Smooth muscle cell (in vitro differentiated cells): ENCODE data around the gene PRDM10. TPM values are rescaled to one million over a fixed set of nuclear protein-coding genes. Genes with fewer than 3 reads are reported as not detected.

Experiments
- DNase-seq: peaks from one replicate; lab custom pipeline; 2025; ENCODE audit not compliant: unreplicated experiment; lab: John Stamatoyannopoulos, UW
- H2AFZ ChIP-seq: fragments of 200-600 bp; sonication (generic); 2 replicates; pipeline ENCODE4 v1.6.0; 2016; ENCODE audit warnings: antibody characterized with exemption, low read depth, mild to moderate bottlenecking
- H3F3A ChIP-seq: fragments of 200-600 bp; sonication (generic); 2 replicates; pipeline ENCODE4 v1.6.0; 2017; ENCODE audit warnings: antibody characterized with exemption, low read depth
- H3K27ac ChIP-seq: fragments of 200-600 bp; sonication (generic); 2 replicates; pipeline ENCODE4 v1.5.1; 2016; ENCODE audit warnings: low read depth, mild to moderate bottlenecking
- H3K27me3 ChIP-seq: fragments of 200-600 bp; sonication (generic); 2 replicates; pipeline ENCODE4 v1.6.1; 2016; ENCODE audit warnings: low read depth, mild to moderate bottlenecking
- H3K36me3 ChIP-seq: fragments of 200-600 bp; sonication (generic); 2 replicates; pipeline ENCODE4 v1.5.1; 2016; ENCODE audit warnings: low read depth
- H3K4me1 ChIP-seq: fragments of 200-600 bp; sonication (generic); 2 replicates; pipeline ENCODE4 v1.5.1; 2016; ENCODE audit warnings: low read depth
- H3K4me2 ChIP-seq: fragments of 200-600 bp; sonication (generic); 2 replicates; pipeline ENCODE4 v1.6.0; 2016; ENCODE audit warnings: mild to moderate bottlenecking
- H3K4me3 ChIP-seq: fragments of 200-600 bp; sonication (generic); 2 replicates; pipeline ENCODE4 v1.5.1; 2016; ENCODE audit warnings: mild to moderate bottlenecking
- H3K79me2 ChIP-seq: fragments of 200-600 bp; sonication (generic); 2 replicates; pipeline ENCODE4 v1.6.0; 2016; ENCODE audit warnings: low read depth, mild to moderate bottlenecking
- H3K9ac ChIP-seq: fragments of 200-600 bp; sonication (generic); 2 replicates; pipeline ENCODE4 v1.6.0; 2016; ENCODE audit warnings: low read depth
- H3K9me3 ChIP-seq: fragments of 200-600 bp; sonication (generic); replicated peaks from 2 replicates; pipeline ENCODE4 v1.5.1; 2016; ENCODE audit warnings: low read depth
- H4K20me1 ChIP-seq: fragments of 200-600 bp; sonication (generic); 2 replicates; pipeline ENCODE4 v1.6.0; 2016; ENCODE audit warnings: low read depth
- WGBS: methylation state at CpG from one replicate; pipeline ENCODE4 v1.1.7; 2016; ENCODE audit warnings: low lambda C conversion rate; 5-methylcytosine and 5-hydroxymethylcytosine counted together
- polyA plus RNA-seq: library from polyadenylated mRNA; unstranded; fragments of >200 nt; fragmentation: Nextera tagmentation; extraction: Ambion mirVana; gene quantifications from 2 replicates; pipeline ENCODE4 v1.2.1, GENCODE V29; 2016
- total RNA-seq: library from RNA; depleted of rRNA; stranded (reverse); fragments of >200 nt; gene quantifications from 2 replicates; pipeline ENCODE4 v1.2.3, GENCODE V29; 2014
- TF ChIP-seq, protein P1 (sequence below): fragments of 200-600 bp; sonication (generic); IDR thresholded peaks from 2 replicates; pipeline ENCODE4 v1.5.1; 2017; ENCODE audit warnings: borderline replicate concordance, mild to moderate bottlenecking, antibody characterized with exemption; ENCODE audit not compliant: insufficient read depth, poor library complexity, severe bottlenecking

Gene PRDM10
- total and polyA plus RNA-seq, 2 experiments from 2014 or later: 3.7 to 12.2 TPM

GRCh38 chr11:130040281-130040940 is 37.8 kb upstream of the PRDM10 start:
- Histone ChIP-seq H3K79me2 (no peaks in the 10 kb centered on the region), H3K27ac (no peak overlapping the region), H3K4me2 (no peak overlapping the region), H3K36me3 (no peaks in the 10 kb centered on the region), H3F3A (no peaks in the 10 kb centered on the region), H3K9me3 (no peaks in the 10 kb centered on the region), H3K27me3 (no peaks in the 10 kb centered on the region), H4K20me1 (no peaks in the 10 kb centered on the region), H3K4me3 (no peak overlapping the region), H2AFZ (no peak overlapping the region), H3K9ac (no peak overlapping the region), H3K4me1 (peaks cover 16% of the 10 kb centered on the region)
- no peak for DNase-seq
- TF ChIP-seq, protein P1, sequence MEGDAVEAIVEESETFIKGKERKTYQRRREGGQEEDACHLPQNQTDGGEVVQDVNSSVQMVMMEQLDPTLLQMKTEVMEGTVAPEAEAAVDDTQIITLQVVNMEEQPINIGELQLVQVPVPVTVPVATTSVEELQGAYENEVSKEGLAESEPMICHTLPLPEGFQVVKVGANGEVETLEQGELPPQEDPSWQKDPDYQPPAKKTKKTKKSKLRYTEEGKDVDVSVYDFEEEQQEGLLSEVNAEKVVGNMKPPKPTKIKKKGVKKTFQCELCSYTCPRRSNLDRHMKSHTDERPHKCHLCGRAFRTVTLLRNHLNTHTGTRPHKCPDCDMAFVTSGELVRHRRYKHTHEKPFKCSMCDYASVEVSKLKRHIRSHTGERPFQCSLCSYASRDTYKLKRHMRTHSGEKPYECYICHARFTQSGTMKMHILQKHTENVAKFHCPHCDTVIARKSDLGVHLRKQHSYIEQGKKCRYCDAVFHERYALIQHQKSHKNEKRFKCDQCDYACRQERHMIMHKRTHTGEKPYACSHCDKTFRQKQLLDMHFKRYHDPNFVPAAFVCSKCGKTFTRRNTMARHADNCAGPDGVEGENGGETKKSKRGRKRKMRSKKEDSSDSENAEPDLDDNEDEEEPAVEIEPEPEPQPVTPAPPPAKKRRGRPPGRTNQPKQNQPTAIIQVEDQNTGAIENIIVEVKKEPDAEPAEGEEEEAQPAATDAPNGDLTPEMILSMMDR: no peak
- 96% methylated on average over 49 of the region's 49 CpGs for WGBS

DNA sequence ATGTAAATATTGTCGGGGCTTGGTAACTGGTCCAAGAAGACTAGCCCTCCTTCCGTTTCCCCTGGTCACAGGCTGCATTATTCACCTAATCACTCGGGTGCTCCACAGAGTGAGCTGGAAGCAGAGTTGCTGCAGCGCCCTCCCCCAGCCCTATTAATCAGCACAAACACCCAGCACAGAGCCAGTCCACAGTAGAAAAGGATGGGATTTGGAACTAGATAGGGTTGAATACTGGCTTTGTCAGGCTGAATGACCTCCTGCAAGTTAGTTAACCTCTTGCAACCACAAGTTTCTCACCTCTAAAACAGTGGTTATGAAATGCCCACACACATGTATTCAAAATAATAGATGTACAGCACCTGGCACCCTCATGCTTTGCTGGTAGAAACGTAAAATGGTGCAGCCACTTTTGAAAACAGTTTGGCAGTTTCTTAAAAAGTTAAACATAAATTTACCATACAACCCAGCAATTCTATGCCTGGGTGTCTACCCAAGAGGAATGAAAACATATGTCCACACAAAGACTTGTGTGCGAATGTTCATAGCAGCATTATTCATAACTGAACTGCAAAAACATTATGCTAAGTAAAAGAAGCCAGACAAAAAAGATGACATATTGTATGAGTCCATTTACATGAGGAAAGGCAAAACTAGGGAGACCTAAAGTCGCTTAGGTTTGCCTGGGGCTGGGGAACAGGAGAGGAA is 35.4 kb upstream of the PRDM10 start:
- Histone ChIP-seq H3K79me2 (no peaks in the 10 kb centered on the region), H3K27ac (peak overlapping the region; percentile 71), H3K4me1 (peaks cover 16% of the 10 kb centered on the region), H3K27me3 (no peaks in the 10 kb centered on the region), H3K36me3 (no peaks in the 10 kb centered on the region), H4K20me1 (no peaks in the 10 kb centered on the region), H3K4me3 (no peak overlapping the region), H3K9me3 (no peaks in the 10 kb centered on the region), H3K9ac (no peak overlapping the region), H2AFZ (no peak overlapping the region), H3K4me2 (peak overlapping the region; percentile 37), H3F3A (no peaks in the 10 kb centered on the region)
- TF ChIP-seq, protein P1: no peak
- 67% methylated on average over 7 of the region's 7 CpGs for WGBS
- DNase-seq: no peak

- WGBS: 47% methylated on average over 3 of the region's 3 CpGs
- Histone ChIP-seq H3K4me2 (peak overlapping the region; percentile 37), H2AFZ (no peak overlapping the region), H4K20me1 (no peaks in the 10 kb centered on the region), H3K4me3 (no peak overlapping the region), H3K4me1 (peaks cover 16% of the 10 kb centered on the region), H3K9me3 (no peaks in the 10 kb centered on the region), H3K79me2 (no peaks in the 10 kb centered on the region), H3K27ac (peak overlapping the region; percentile 71), H3F3A (no peaks in the 10 kb centered on the region), H3K27me3 (no peaks in the 10 kb centered on the region), H3K36me3 (no peaks in the 10 kb centered on the region), H3K9ac (no peak overlapping the region)
- TF ChIP-seq, protein P1: no peak
- DNase-seq: no peak
These were observed 34.4 kb upstream of the PRDM10 start for GRCh38 chr11:130037058-130037457.
